ENCODE data around the gene COMMD4. TPM values are rescaled to one million over a fixed set of nuclear protein-coding genes. Genes with fewer than 3 reads are reported as not detected.

COMMD4 gene
- total and polyA plus RNA-seq, 2 of the 4 experiments (the other 2 are of a cell fraction) = 91.2 to 133 TPM

GRCh38 chr15:75339531-75340240, 3.8 kb downstream of the COMMD4 start:
- Histone ChIP-seq H4K8ac (ENCODE audit: low read depth in 2 of 2, low read length in 2 of 2) (no peak overlapping the region), H3K36me3 (ENCODE audit: control insufficient read depth, insufficient read depth, low read length) (peaks cover 16% of the 10 kb centered on the region), H3K4ac (ENCODE audit: low read depth, low read length) (no peak overlapping the region), H3K56ac (ENCODE audit: extremely low read depth, insufficient read depth, low read length) (no peak overlapping the region), H3K9ac (ENCODE audit: low read depth, low read length) (no peak overlapping the region), H2BK15ac (ENCODE audit: low read depth, low read length) (no peak overlapping the region), H3K79me1 (ENCODE audit: low read depth in 1 of 2, low read length in 2 of 2) (peaks cover 8 to 17% of the 10 kb centered on the region in 2 experiments), H2BK5ac (ENCODE audit: low read depth, low read length, poor library complexity, severe bottlenecking) (no peak overlapping the region), H2AFZ (replicated peaks; ENCODE audit: low read length, poor library complexity) (no peak overlapping the region), H4K91ac (ENCODE audit: insufficient read depth, low read depth, low read length) (no peak overlapping the region), H2AK9ac (replicated peaks; ENCODE audit: low read depth, low read length, poor library complexity) (no peak overlapping the region), H3K14ac (replicated peaks; ENCODE audit: low read depth, low read length) (no peak overlapping the region), H3K9me3 (ENCODE audit: control insufficient read depth, insufficient read depth, low read length) (no peaks in the 10 kb centered on the region), H3K4me1 (ENCODE audit: control insufficient read depth, insufficient read depth, low read length) (peaks cover 9% of the 10 kb centered on the region; the same call in 1 of the 2 replicates), H3K23ac (ENCODE audit: low read depth, low read length) (no peak overlapping the region), H4K5ac (ENCODE audit: low read depth, low read length) (no peak overlapping the region), H2AK5ac (ENCODE audit: low read depth, low read length) (no peak overlapping the region), H2BK20ac (ENCODE audit: low read depth, low read length) (no peak overlapping the region), H3K9me1 (ENCODE audit: insufficient read depth, low read length) (peaks cover 7% of the 10 kb centered on the region), H3K27ac (ENCODE audit: insufficient read depth, low read length) (no peak overlapping the region), H3K4me2 (ENCODE audit: low read depth, low read length) (no peak overlapping the region), H3K18ac (ENCODE audit: low read depth, low read length) (no peak overlapping the region), H3K27me3 (ENCODE audit: control insufficient read depth, insufficient read depth, low read length) (no peaks in the 10 kb centered on the region), H2BK120ac (ENCODE audit: low read depth, low read length) (no peak overlapping the region), H3K4me3 (ENCODE audit: insufficient read depth, low read depth, low read length) (no peak overlapping the region), H4K20me1 (ENCODE audit: insufficient read depth, low read length) (no peaks in the 10 kb centered on the region)
- ChIA-PET POLR2A (ENCODE audit: unreplicated experiment) (no interaction called here), CTCF (no interaction called here)
- intact Hi-C loops (cut with micrococcal nuclease) = no loop called here
- 93% methylated on average over 3 of the region's 13 CpGs; no CpG with 5 or more reads in 1 of the 2 experiments for WGBS, 2 experiments (ENCODE audit: extremely low coverage in 2 of 2, insufficient read length in 1 of 2)
- no peak for TF ChIP-seq CTCF (conservative IDR thresholded peaks at IDR 0.05; ENCODE audit: low read depth, low read length)
- no peak for TF ChIP-seq RCOR1 (IDR thresholded peaks at IDR 0.05; ENCODE audit: insufficient replicate concordance, low read length)
- no peak for TF ChIP-seq BHLHE40 (IDR thresholded peaks at IDR 0.05; ENCODE audit: low read depth, low read length)
- TF ChIP-seq MAFK (IDR thresholded peaks at IDR 0.05; ENCODE audit: low read depth, low read length) = no peak
- in situ Hi-C loops (cut with MboI; ENCODE audit: low sequenced_read_pairs) = no loop called here
- no TSS peak for BruUV-seq (replicated peaks)
- dilution Hi-C loops (cut with HindIII; ENCODE audit: low sequenced_read_pairs, unreplicated experiment) = no loop called here
- DNase-seq (no peak), ATAC-seq (ENCODE audit: low read depth) (no peak)

All from IMR-90 (cell line).